ENCODE measurements around the gene MDFI. TPM values are rescaled to one million over a fixed set of nuclear protein-coding genes. Genes with fewer than 3 reads are reported as not detected.

Gene MDFI
- total and polyA plus RNA-seq, 8 donors = 25.9 to 139 (median 108) TPM

GRCh38 chr6:41685641-41686380 lies 47.5 kb downstream of the MDFI start:
- peaks cover 0 to 70% of the 10 kb centered on the region in 2 donors for H3K36me3 ChIP-seq
- peaks cover 11 to 25% of the 10 kb centered on the region in 2 donors for H3K4me1 ChIP-seq
- no peak overlapping the region for H3K4me3 ChIP-seq
- DNase-seq (no peak), ATAC-seq (no peak)
- H3K9me3 ChIP-seq = no peaks in the 10 kb centered on the region
- intact Hi-C loops (cut with DNase I) = no loop called here
- no peak overlapping the region for H3K27ac ChIP-seq
- TF ChIP-seq CTCF (IDR thresholded peaks at IDR 0.05) = no peak
- peaks cover 0 to 3% of the 10 kb centered on the region in 2 donors for H3K27me3 ChIP-seq

DNA sequence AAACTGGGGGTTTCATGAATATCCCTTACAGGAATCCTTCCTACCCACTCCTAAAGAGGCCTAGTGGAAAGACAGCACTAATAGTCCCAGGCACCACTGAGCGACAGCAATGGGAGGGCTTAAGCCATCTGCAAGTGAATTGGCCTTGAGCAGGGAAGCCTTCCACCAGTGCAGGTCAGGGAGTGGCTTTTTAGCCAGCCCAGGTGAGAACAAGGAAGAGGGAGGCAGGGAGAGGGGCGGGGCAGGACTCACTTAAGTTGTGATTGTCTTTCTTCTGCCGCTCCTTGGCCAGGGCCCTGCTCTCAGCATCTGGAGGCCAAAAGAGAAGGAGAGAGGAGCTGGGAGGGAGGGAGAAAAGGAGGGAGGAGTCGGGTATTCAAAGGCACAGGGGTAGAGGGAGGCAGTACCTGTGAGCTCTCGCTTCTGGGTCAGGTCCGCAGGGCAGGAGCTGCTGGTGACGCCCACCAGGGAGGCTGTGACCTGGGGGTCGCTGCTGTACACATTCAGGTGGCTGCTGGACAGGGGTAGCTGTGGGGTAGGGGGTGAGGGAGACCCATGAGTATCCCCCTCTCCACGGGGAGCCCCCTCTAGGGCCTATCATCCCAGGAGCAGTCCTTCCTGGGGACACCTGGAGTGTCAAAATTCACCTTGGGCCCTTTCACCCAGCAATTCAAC lies 49.4 kb downstream of the MDFI start:
- TF ChIP-seq CTCF (IDR thresholded peaks at IDR 0.05) = no peak
- Histone ChIP-seq H3K9me3 (no peaks in the 10 kb centered on the region), H3K4me1 (peaks cover 8 to 16% of the 10 kb centered on the region in 2 donors), H3K27me3 (peaks cover 0 to 3% of the 10 kb centered on the region in 2 donors), H3K27ac (no peak overlapping the region), H3K4me3 (no peak overlapping the region), H3K36me3 (peaks cover 0 to 76% of the 10 kb centered on the region in 2 donors)
- intact Hi-C loops (cut with DNase I) = no loop called here
- DNase-seq (no peak), ATAC-seq (peak; percentile 20)

DNA sequence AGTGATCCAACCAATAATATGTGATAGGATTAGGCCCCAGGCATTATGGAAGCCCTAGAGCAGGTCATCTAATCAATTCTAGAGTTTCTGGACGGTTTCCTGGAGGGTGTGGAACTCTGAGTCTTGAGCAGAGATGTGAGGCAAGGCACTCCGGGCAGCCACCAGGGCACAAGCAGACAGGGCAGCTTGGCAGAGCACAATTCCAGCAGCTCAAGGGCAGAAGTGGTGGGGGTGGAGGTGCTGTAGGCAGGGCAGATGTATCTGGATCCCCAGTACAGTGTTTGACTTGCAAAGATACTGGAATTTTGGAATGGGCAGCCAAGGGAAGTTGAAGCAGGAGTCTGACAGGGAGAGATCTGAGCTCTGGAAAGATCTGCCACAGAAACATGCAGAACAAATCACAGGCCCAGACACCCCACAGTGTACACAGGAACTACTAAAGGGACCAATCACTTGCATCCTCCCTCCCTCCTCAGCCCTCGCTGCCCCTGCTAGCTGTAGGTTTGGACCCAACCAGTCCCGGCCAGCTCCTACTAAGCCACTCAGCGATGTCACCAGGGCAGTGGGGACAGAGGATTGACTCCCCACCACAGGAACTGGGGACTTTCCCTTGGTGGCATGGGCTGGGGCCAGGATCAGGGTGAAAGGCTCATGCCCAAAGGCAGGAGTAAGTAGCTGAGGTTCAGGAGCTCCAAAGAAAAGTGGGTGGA lies 50.1 kb downstream of the MDFI start:
- Histone ChIP-seq H3K27me3 (peaks cover 0 to under 1% of the 10 kb centered on the region in 2 donors), H3K4me1 (peaks cover 4 to 9% of the 10 kb centered on the region in 2 donors), H3K9me3 (no peaks in the 10 kb centered on the region), H3K36me3 (peaks cover 0 to 76% of the 10 kb centered on the region in 2 donors), H3K4me3 (no peak overlapping the region), H3K27ac (no peak overlapping the region)
- ATAC-seq (no peak), DNase-seq (peak in 1 of 4 donors; percentile 28)
- TF ChIP-seq CTCF (IDR thresholded peaks at IDR 0.05) = no peak
- intact Hi-C loops (cut with DNase I) = no loop called here

GRCh38 chr6:41689171-41690008 lies 51.1 kb downstream of the MDFI start:
- H3K9me3 ChIP-seq = no peaks in the 10 kb centered on the region
- H3K27me3 ChIP-seq = no peaks in the 10 kb centered on the region
- H3K27ac ChIP-seq = no peak overlapping the region
- ATAC-seq (no peak), DNase-seq (peak in 1 of 4 donors; percentile 19)
- no peak overlapping the region for H3K4me3 ChIP-seq
- no peak for TF ChIP-seq CTCF (IDR thresholded peaks at IDR 0.05)
- intact Hi-C loops (cut with DNase I) = no loop called here
- H3K4me1 ChIP-seq = peaks cover 0 to 3% of the 10 kb centered on the region in 2 donors
- H3K36me3 ChIP-seq = peaks cover 0 to 70% of the 10 kb centered on the region in 2 donors

Measured in left lung (tissue), 10 donors.